Measurements from ENCODE around the gene LMBR1.

- no peak for TF ChIP-seq CTCF (IDR thresholded peaks at IDR 0.05; ENCODE audit: low read depth, low read length, missing input control)
- TF ChIP-seq YY1 (IDR thresholded peaks at IDR 0.05) = no peak
- TF ChIP-seq EGR1 (IDR thresholded peaks at IDR 0.05; ENCODE audit: low read depth in 2 of 2) = no peak
- no peak for TF ChIP-seq RAD21 (IDR thresholded peaks at IDR 0.05)
- TF ChIP-seq, protein P1, sequence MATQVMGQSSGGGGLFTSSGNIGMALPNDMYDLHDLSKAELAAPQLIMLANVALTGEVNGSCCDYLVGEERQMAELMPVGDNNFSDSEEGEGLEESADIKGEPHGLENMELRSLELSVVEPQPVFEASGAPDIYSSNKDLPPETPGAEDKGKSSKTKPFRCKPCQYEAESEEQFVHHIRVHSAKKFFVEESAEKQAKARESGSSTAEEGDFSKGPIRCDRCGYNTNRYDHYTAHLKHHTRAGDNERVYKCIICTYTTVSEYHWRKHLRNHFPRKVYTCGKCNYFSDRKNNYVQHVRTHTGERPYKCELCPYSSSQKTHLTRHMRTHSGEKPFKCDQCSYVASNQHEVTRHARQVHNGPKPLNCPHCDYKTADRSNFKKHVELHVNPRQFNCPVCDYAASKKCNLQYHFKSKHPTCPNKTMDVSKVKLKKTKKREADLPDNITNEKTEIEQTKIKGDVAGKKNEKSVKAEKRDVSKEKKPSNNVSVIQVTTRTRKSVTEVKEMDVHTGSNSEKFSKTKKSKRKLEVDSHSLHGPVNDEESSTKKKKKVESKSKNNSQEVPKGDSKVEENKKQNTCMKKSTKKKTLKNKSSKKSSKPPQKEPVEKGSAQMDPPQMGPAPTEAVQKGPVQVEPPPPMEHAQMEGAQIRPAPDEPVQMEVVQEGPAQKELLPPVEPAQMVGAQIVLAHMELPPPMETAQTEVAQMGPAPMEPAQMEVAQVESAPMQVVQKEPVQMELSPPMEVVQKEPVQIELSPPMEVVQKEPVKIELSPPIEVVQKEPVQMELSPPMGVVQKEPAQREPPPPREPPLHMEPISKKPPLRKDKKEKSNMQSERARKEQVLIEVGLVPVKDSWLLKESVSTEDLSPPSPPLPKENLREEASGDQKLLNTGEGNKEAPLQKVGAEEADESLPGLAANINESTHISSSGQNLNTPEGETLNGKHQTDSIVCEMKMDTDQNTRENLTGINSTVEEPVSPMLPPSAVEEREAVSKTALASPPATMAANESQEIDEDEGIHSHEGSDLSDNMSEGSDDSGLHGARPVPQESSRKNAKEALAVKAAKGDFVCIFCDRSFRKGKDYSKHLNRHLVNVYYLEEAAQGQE (IDR thresholded peaks at IDR 0.05) = no peak
Observed at GRCh38 chr7:156669035-156669828, 223.8 kb downstream of the LMBR1 start.
